Natural killer cell (primary cell): ENCODE measurements around the gene MOGAT3. TPM values are rescaled to one million over a fixed set of nuclear protein-coding genes. Genes with fewer than 3 reads are reported as not detected.

ENCODE experiments used
- ATAC-seq, 3 donors: fragments of 150-1000 bp in 2 of 3; fragments of 200-7000 bp in 1 of 3; cut with Tn5 transposase; 1 replicate in 1 of 3; 2 replicates in 2 of 3; pipeline ENCODE4 v1.10.0; 2021; ENCODE audit warnings: mild to moderate bottlenecking in 2 of 3, moderate library complexity in 2 of 3
- DNase-seq, 2 donors: peaks; one replicate each; pipeline versions ENCODE4 v3.0.0 to v3.0.0-alpha.2; 2013 to 2021; ENCODE audit warnings: mixed read lengths in 1 of 2
- H3K27ac ChIP-seq: one replicate; pipeline ENCODE4 v1.5.1; 2013; ENCODE audit warnings: mild to moderate bottlenecking, low read length
- H3K27me3 ChIP-seq: one replicate; pipeline ENCODE4 v1.6.1; 2013; ENCODE audit warnings: low read length; ENCODE audit not compliant: control insufficient read depth, insufficient read depth
- H3K36me3 ChIP-seq: one replicate; pipeline ENCODE4 v1.6.1; 2013; ENCODE audit warnings: low read length; ENCODE audit not compliant: control insufficient read depth, insufficient read depth
- H3K4me1 ChIP-seq: one replicate; pipeline ENCODE4 v1.6.1; 2013; ENCODE audit warnings: low read length; ENCODE audit not compliant: control insufficient read depth, insufficient read depth
- H3K4me3 ChIP-seq: one replicate; pipeline ENCODE4 v1.5.1; 2013; ENCODE audit warnings: low read length
- H3K9me3 ChIP-seq: one replicate; pipeline ENCODE4 v1.6.1; 2013; ENCODE audit warnings: low read length; ENCODE audit not compliant: control insufficient read depth, insufficient read depth
- H3K27ac Mint-ChIP-seq, 2 donors: one replicate each; pipeline ENCODE4 v1.8.0; 2022; ENCODE audit warnings: mild to moderate bottlenecking in 2 of 2, mixed read lengths in 2 of 2, moderate library complexity in 1 of 2
- H3K27me3 Mint-ChIP-seq, 2 donors: one replicate each; pipeline ENCODE4 v1.8.0; 2022; ENCODE audit warnings: low read depth in 2 of 2, mixed read lengths in 2 of 2
- H3K36me3 Mint-ChIP-seq: one replicate; pipeline ENCODE4 v1.8.0; 2022; ENCODE audit warnings: mixed read lengths
- H3K4me1 Mint-ChIP-seq, 2 donors: one replicate each; pipeline ENCODE4 v1.8.0; 2022; ENCODE audit warnings: mixed read lengths in 2 of 2
- H3K4me3 Mint-ChIP-seq: one replicate; pipeline ENCODE4 v1.8.0; 2022; ENCODE audit warnings: mild to moderate bottlenecking, moderate library complexity, mixed read lengths
- H3K9me3 Mint-ChIP-seq, 2 donors: one replicate each; pipeline ENCODE4 v1.8.0; 2022; ENCODE audit warnings: mixed read lengths in 2 of 2
- WGBS: methylation state at CpG from one replicate; pipeline ENCODE4 v1.1.7; 2013; ENCODE audit warnings: missing lambda C conversion rate; ENCODE audit not compliant: insufficient coverage; 5-methylcytosine and 5-hydroxymethylcytosine counted together
- intact Hi-C: fragments of 100-400 bp; cut with micrococcal nuclease; formaldehyde crosslinking; loops from one replicate; pipeline ENCODE4 v1.14.2; 2022
- total RNA-seq, 4 donors: library from RNA; stranded (reverse); fragments of 120-200 nt in 1 of 4; gene quantifications; one replicate each; pipeline versions ENCODE4 v1.2.3 to v1.2.4, GENCODE V29; 2013 to 2022
- TF ChIP-seq, protein P1 (sequence below): fragments of 200-600 bp; IDR thresholded peaks from one replicate; pipeline ENCODE4 v1.8.0; 2022; ENCODE audit warnings: antibody characterized with exemption

The MOGAT3 gene
- total RNA-seq, 3 donors from 2014 or later (not counting 1 experiment from before 2014, with no cell fraction given) = not detected

DNA sequence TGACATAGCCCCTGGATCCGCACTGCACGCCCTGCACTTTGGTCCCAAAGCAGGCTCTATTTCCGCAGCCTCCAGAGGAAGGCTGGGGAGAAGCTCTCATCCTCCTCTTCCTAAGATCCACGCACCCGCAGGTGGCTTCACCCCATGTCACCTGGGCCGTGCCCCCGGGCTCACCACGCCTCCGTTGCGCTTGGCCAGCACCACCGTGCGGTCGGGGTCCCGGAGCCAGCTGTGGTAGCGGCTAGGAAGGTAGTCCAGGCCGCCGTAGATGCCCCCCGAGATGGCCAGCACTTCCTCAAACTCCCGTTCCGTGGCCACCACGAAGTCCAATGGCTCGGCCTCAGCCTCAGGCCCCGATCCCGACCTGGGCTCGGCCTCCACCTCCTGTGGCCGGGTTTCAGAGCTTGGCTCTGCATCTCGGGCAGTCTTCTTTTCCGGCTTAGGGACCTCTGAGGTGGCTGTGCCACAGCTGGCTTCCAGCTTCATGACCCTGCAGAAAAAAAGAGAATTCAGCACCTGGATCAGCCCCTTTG lies 26.4 kb downstream of the MOGAT3 start:
- intact Hi-C loops = no loop called here
- peak overlapping the region in 1 of 2 donors; percentile 34 for H3K27ac Mint-ChIP-seq
- H3K4me1 Mint-ChIP-seq = peaks cover 30 to 50% of the 10 kb centered on the region in 2 donors

DNA sequence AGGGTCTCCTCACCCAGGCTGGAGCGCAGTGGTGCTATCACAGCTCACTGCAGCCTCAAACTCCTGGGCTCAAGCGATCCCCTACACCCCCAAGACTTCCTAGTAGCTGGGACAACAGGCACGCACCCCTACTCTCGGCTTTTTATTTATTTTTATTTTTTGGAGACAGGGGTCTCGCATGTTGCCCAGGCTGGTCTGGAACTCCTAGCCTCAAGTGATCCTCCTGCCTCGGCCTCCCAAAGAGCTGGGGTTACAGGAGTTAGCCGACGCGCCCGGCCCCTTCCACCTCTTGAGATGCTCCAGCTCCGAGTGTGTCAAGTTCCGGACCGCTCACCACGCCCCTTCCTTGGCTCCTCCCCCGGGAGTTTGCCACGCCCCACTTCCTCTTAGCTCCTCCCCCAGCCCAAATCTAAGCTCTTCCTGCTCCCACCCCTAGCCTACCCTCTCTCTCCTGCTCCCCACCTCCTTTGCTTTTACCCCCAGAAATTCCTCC lies 27.0 kb downstream of the MOGAT3 start:
- H3K27ac Mint-ChIP-seq = peak overlapping the region in 1 of 2 donors; percentile 34
- H3K4me3 ChIP-seq = no peak overlapping the region
- intact Hi-C loops = no loop called here

More for the DNA sequence above, 26.4 kb downstream of the MOGAT3 start:
- Histone ChIP-seq H3K27ac (no peak overlapping the region), H3K4me1 (peaks cover 43% of the 10 kb centered on the region), H3K4me3 (no peak overlapping the region), H3K27me3 (peaks cover 68% of the 10 kb centered on the region), H3K9me3 (peaks cover 4% of the 10 kb centered on the region), H3K36me3 (no peaks in the 10 kb centered on the region)
- TF ChIP-seq, protein P1, sequence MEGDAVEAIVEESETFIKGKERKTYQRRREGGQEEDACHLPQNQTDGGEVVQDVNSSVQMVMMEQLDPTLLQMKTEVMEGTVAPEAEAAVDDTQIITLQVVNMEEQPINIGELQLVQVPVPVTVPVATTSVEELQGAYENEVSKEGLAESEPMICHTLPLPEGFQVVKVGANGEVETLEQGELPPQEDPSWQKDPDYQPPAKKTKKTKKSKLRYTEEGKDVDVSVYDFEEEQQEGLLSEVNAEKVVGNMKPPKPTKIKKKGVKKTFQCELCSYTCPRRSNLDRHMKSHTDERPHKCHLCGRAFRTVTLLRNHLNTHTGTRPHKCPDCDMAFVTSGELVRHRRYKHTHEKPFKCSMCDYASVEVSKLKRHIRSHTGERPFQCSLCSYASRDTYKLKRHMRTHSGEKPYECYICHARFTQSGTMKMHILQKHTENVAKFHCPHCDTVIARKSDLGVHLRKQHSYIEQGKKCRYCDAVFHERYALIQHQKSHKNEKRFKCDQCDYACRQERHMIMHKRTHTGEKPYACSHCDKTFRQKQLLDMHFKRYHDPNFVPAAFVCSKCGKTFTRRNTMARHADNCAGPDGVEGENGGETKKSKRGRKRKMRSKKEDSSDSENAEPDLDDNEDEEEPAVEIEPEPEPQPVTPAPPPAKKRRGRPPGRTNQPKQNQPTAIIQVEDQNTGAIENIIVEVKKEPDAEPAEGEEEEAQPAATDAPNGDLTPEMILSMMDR = no peak
- WGBS = 7% methylated on average over 27 of the region's 28 CpGs
- ATAC-seq (no peak), DNase-seq (no peak)
- H3K27me3 Mint-ChIP-seq = peaks cover 71 to 82% of the 10 kb centered on the region in 2 donors
- H3K9me3 Mint-ChIP-seq = no peaks in the 10 kb centered on the region
- H3K4me3 Mint-ChIP-seq = peak overlapping the region; percentile 53
- no peaks in the 10 kb centered on the region for H3K36me3 Mint-ChIP-seq

DNA sequence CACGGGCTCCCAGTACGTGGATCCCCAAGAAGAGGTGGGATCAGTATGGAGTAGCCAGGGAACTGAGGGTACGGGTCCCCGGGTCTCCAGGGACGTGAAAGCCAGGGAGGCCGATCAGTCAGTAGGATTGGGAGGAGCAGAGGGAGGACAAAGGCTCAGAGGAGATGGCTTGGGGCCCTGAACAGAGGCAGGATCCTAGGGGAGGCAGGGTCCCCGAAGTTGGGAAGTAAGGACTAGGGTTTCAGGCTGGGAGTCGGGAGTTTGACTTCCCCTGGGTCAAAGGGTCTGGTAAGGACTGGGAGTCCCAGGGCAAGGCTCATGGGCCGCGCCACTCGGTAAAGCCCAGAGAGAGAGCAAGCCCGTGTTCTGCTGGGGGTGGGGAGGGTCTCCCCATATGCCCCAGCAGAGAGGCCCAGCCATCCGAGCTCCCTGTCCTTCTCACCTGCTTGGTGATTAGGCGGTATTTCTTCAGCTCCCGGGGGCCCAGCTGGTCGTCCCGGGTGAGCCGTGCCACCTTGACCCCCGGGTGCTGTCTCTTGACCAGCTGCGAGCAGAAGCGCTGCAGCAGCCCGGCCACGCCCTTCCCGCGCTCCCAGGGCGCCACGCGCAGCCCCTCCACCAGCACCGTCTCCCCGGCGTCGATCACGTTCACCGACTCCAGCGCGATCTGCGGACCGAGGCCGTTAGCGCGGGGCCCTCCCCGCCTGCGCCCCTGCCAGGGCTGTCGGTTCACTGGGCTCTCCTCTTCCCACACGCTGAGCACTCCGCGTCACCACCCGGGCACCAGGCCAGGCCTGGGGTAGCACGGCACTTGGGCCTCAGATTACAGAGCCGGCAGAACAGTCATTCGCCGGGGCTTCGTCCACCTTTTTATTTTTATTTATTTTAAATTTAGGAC lies 27.7 kb downstream of the MOGAT3 start:
- Mint-ChIP-seq H3K4me1 (peaks cover 33 to 56% of the 10 kb centered on the region in 2 donors), H3K9me3 (no peaks in the 10 kb centered on the region), H3K36me3 (no peaks in the 10 kb centered on the region), H3K27ac (no peak overlapping the region), H3K4me3 (peak overlapping the region; percentile 42), H3K27me3 (peaks cover 82 to 83% of the 10 kb centered on the region in 2 donors)
- Histone ChIP-seq H3K4me1 (peaks cover 40% of the 10 kb centered on the region), H3K36me3 (no peaks in the 10 kb centered on the region), H3K9me3 (peaks cover 4% of the 10 kb centered on the region), H3K27ac (no peak overlapping the region), H3K27me3 (peaks cover 74% of the 10 kb centered on the region), H3K4me3 (no peak overlapping the region)
- DNase-seq (peak in 1 of 2 donors; percentile 42), ATAC-seq (no peak)
- TF ChIP-seq, protein P1 = no peak
- WGBS = 4% methylated on average over 48 of the region's 53 CpGs
- intact Hi-C loops = no loop called here

More for the DNA sequence above, 27.0 kb downstream of the MOGAT3 start:
- Mint-ChIP-seq H3K27me3 (peaks cover 77 to 81% of the 10 kb centered on the region in 2 donors), H3K4me1 (peaks cover 33 to 50% of the 10 kb centered on the region in 2 donors), H3K36me3 (no peaks in the 10 kb centered on the region), H3K4me3 (peak overlapping the region; percentile 53), H3K9me3 (no peaks in the 10 kb centered on the region)
- WGBS = 6% methylated on average over 16 of the region's 16 CpGs
- peaks cover 70% of the 10 kb centered on the region for H3K27me3 ChIP-seq
- H3K36me3 ChIP-seq = no peaks in the 10 kb centered on the region
- no peak overlapping the region for H3K27ac ChIP-seq
- ATAC-seq (peak; percentile 75 to 81 (median 76)), DNase-seq (peak; percentile 61 to 79)
- TF ChIP-seq, protein P1 = no peak
- H3K4me1 ChIP-seq = peaks cover 40% of the 10 kb centered on the region
- peaks cover 4% of the 10 kb centered on the region for H3K9me3 ChIP-seq
